ENCODE results near the gene LRP3. TPM values are rescaled to one million over a fixed set of nuclear protein-coding genes. Genes with fewer than 3 reads are reported as not detected.

Gene LRP3
- total RNA-seq, 1 experiment from 2014 or later, result 39.4 TPM

- intact Hi-C loops (cut with micrococcal nuclease; ENCODE audit: unreplicated experiment), result no loop called here
- DNase-seq (ENCODE audit: low spot score), result peak; percentile 30
- POLR2A ChIA-PET (ENCODE audit: low non-redundant PET), result interaction anchor here (0.6 kb wide), 1 partner anchor 771 kb away, joined by 3 read pairs; the partner anchor contains the start of gene DPY19L3
Measured at GRCh38 chr19:33175886-33176669, 18.1 kb upstream of the LRP3 start.

DNA sequence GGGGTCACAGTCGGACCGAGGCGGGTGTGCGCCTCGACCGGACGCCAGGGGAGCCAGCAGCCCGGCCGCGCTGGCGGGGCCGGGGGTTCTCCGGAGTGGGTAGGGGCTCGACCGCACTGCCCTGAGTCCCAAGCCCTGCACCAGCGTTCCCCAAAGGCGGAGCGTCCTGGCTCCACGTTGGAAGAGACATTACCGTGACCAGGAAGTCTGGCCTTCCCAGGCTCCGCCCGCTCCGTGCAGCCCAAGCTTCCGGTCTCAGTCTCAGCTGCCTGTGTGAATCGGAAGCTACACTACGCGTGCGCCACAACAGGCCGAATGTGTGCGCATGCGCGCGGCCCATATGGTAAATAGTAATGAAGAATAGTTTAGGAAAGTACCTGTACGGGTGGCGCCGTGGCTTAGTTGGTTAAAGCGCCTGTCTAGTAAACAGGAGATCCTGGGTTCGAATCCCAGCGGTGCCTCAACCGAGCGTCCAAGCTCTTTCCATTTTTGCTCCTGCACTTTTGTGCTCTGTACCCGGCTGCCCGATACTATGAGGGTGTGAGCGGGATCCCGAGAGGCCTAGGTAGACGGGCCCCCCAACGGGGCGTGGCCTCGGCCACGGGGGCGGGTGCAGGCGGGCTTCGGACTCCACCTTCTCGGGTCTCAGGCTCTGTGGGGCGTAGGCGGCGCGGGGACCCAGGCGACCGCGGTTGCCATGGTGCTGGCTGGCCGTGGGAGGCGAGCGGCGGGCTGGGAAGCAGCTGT, 17.3 kb upstream of the LRP3 start:
- BruUV-seq (replicated peaks), result TSS peak; percentile 98
- POLR2A ChIA-PET (ENCODE audit: low non-redundant PET), result interaction anchor here (0.6 kb wide), 1 partner anchor 771 kb away, joined by 3 read pairs; the partner anchor contains the start of gene DPY19L3
- Histone ChIP-seq H3K4me1 (ENCODE audit: insufficient read depth, low read length, poor library complexity, severe bottlenecking) (no peaks in the 10 kb centered on the region), H3K27me3 (replicated peaks; ENCODE audit: insufficient read depth, low read depth, low read length, poor library complexity) (no peaks in the 10 kb centered on the region), H3K9me3 (ENCODE audit: low read depth, low read length, poor library complexity, severe bottlenecking) (no peaks in the 10 kb centered on the region), H3K36me3 (ENCODE audit: insufficient read depth, low read length, poor library complexity, severe bottlenecking) (no peaks in the 10 kb centered on the region), H3K27ac (ENCODE audit: low read depth, low read length, poor library complexity, severe bottlenecking) (peak overlapping the region; percentile 92), H3K4me3 (ENCODE audit: low read depth, low read length, poor library complexity, severe bottlenecking) (peak overlapping the region; percentile 94)
- CTCF ChIA-PET, result interaction anchor here (0.7 to 1.0 kb wide), 3 partner anchors 33 to 198 kb away, joined by 3 to 5 read pairs (median 3); no protein-coding TSS in a partner anchor
- peak; percentile 99 for DNase-seq (ENCODE audit: low spot score)
- intact Hi-C loops (cut with micrococcal nuclease; ENCODE audit: unreplicated experiment), result no loop called here
- TF ChIP-seq, protein P1, sequence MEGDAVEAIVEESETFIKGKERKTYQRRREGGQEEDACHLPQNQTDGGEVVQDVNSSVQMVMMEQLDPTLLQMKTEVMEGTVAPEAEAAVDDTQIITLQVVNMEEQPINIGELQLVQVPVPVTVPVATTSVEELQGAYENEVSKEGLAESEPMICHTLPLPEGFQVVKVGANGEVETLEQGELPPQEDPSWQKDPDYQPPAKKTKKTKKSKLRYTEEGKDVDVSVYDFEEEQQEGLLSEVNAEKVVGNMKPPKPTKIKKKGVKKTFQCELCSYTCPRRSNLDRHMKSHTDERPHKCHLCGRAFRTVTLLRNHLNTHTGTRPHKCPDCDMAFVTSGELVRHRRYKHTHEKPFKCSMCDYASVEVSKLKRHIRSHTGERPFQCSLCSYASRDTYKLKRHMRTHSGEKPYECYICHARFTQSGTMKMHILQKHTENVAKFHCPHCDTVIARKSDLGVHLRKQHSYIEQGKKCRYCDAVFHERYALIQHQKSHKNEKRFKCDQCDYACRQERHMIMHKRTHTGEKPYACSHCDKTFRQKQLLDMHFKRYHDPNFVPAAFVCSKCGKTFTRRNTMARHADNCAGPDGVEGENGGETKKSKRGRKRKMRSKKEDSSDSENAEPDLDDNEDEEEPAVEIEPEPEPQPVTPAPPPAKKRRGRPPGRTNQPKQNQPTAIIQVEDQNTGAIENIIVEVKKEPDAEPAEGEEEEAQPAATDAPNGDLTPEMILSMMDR (conservative IDR thresholded peaks at IDR 0.05; ENCODE audit: low read depth, low read length), result no peak
- TF ChIP-seq EZH2 (IDR thresholded peaks at IDR 0.05; ENCODE audit: borderline replicate concordance, low read depth, low read length, poor library complexity, severe bottlenecking), result no peak

More at GRCh38 chr19:33175886-33176669, 18.1 kb upstream of the LRP3 start:
- no peaks in the 10 kb centered on the region for H3K36me3 ChIP-seq (ENCODE audit: insufficient read depth, low read length, poor library complexity, severe bottlenecking)
- TF ChIP-seq, protein P1 (conservative IDR thresholded peaks at IDR 0.05; ENCODE audit: low read depth, low read length), result no peak
- TF ChIP-seq EZH2 (IDR thresholded peaks at IDR 0.05; ENCODE audit: borderline replicate concordance, low read depth, low read length, poor library complexity, severe bottlenecking), result no peak
- CTCF ChIA-PET, result interaction anchor here (1.0 kb wide), 1 partner anchor 32 kb away, joined by 3 read pairs; no protein-coding TSS in a partner anchor
- peak overlapping the region; percentile 94 for H3K4me3 ChIP-seq (ENCODE audit: low read depth, low read length, poor library complexity, severe bottlenecking)
- TSS peak; percentile 67 for BruUV-seq (replicated peaks)
- H3K9me3 ChIP-seq (ENCODE audit: low read depth, low read length, poor library complexity, severe bottlenecking), result no peaks in the 10 kb centered on the region
- no peaks in the 10 kb centered on the region for H3K4me1 ChIP-seq (ENCODE audit: insufficient read depth, low read length, poor library complexity, severe bottlenecking)
- H3K27ac ChIP-seq (ENCODE audit: low read depth, low read length, poor library complexity, severe bottlenecking), result peak overlapping the region; percentile 92
- no peaks in the 10 kb centered on the region for H3K27me3 ChIP-seq (replicated peaks; ENCODE audit: insufficient read depth, low read depth, low read length, poor library complexity)

- H3K36me3 ChIP-seq (ENCODE audit: insufficient read depth, low read length, poor library complexity, severe bottlenecking), result no peaks in the 10 kb centered on the region
- H3K9me3 ChIP-seq (ENCODE audit: low read depth, low read length, poor library complexity, severe bottlenecking), result no peaks in the 10 kb centered on the region
- peak overlapping the region; percentile 39 for H3K27ac ChIP-seq (ENCODE audit: low read depth, low read length, poor library complexity, severe bottlenecking)
- TF ChIP-seq, protein P1 (conservative IDR thresholded peaks at IDR 0.05; ENCODE audit: low read depth, low read length), result peak; percentile 54
- no peak for TF ChIP-seq EZH2 (IDR thresholded peaks at IDR 0.05; ENCODE audit: borderline replicate concordance, low read depth, low read length, poor library complexity, severe bottlenecking)
- ChIA-PET CTCF (interaction anchor here (0.7 to 0.9 kb wide), 2 partner anchors 67 to 198 kb away, joined by 3 to 5 read pairs; no protein-coding TSS in a partner anchor), POLR2A (ENCODE audit: low non-redundant PET) (no interaction called here)
- BruUV-seq (replicated peaks), result no TSS peak
- no peak for DNase-seq (ENCODE audit: low spot score)
- intact Hi-C loops (cut with micrococcal nuclease; ENCODE audit: unreplicated experiment), result no loop called here
- no peaks in the 10 kb centered on the region for H3K27me3 ChIP-seq (replicated peaks; ENCODE audit: insufficient read depth, low read depth, low read length, poor library complexity)
- H3K4me1 ChIP-seq (ENCODE audit: insufficient read depth, low read length, poor library complexity, severe bottlenecking), result no peaks in the 10 kb centered on the region
- H3K4me3 ChIP-seq (ENCODE audit: low read depth, low read length, poor library complexity, severe bottlenecking), result peak overlapping the region; percentile 94
Measured at GRCh38 chr19:33177417-33177979, 16.6 kb upstream of the LRP3 start.

All from A673 (cell line).